ENCODE data around the gene RHOT2.

DNA sequence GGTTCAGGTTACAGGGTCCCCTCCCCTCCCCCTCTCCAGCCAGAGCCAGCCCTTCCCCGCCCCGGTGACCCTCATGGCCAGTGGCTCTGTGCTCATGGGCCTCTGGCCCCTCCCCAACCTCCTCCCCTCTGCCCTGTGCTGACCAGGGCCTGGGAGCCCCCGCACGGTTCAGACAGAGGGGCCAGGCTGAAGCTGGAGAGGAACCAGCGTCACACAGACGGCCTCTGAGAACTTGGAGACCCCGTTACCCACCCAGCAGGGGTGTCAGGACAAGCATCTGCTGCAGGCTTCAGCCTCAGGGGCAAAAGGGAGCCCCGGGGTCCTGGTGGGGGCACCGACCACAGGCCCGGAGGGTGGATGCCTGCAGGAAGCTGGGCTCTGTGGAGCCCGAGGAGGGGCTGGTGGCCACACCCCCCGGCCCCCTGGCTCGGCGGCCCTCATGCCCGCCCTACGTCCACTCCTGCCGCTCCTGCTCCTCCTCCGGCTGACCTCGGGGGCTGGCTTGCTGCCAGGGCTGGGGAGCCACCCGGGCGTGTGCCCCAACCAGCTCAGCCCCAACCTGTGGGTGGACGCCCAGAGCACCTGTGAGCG lies 37.0 kb upstream of the RHOT2 start, which contains the start of gene WFIKKN1:
- no peak for TF ChIP-seq CTCF (IDR thresholded peaks at IDR 0.05)
- TF ChIP-seq POLR2A (IDR thresholded peaks at IDR 0.05): no peak

All from adrenal gland (tissue), 5 donors.